Measurements from ENCODE around the gene ZNF700.
"Not testable (repeated sequence)": the region's sequence is repeated elsewhere in the genome, so short reads cannot be mapped to it uniquely, and the experiment has no call there.

The ZNF700 gene

GRCh38 chr19:11984986-11985385 lies 60.1 kb downstream of the ZNF700 start:
- H3K9me3 ChIP-seq (ENCODE audit: control insufficient read depth in 5 of 5, low read length in 5 of 5) = peaks cover 17 to 27% (median 24%) of the 10 kb centered on the region in 5 donors
- no peaks in the 10 kb centered on the region for H3K27me3 ChIP-seq (ENCODE audit: control insufficient read depth in 5 of 5, insufficient read depth in 4 of 5, low read length in 5 of 5)
- H3K9ac ChIP-seq (ENCODE audit: low read length in 5 of 5) = no peak overlapping the region
- H3K4me1 ChIP-seq (ENCODE audit: control insufficient read depth in 5 of 5, insufficient read depth in 5 of 5, low read length in 5 of 5) = peaks cover 2 to 17% (median 15%) of the 10 kb centered on the region in 5 donors
- H3K4me3 ChIP-seq (ENCODE audit: low read depth in 1 of 5, low read length in 5 of 5) = no peak overlapping the region
- H3K36me3 ChIP-seq (ENCODE audit: control insufficient read depth in 5 of 5, insufficient read depth in 5 of 5, low read length in 5 of 5) = no peaks in the 10 kb centered on the region
- no peak overlapping the region for H3K27ac ChIP-seq (ENCODE audit: low read depth, low read length)

DNA sequence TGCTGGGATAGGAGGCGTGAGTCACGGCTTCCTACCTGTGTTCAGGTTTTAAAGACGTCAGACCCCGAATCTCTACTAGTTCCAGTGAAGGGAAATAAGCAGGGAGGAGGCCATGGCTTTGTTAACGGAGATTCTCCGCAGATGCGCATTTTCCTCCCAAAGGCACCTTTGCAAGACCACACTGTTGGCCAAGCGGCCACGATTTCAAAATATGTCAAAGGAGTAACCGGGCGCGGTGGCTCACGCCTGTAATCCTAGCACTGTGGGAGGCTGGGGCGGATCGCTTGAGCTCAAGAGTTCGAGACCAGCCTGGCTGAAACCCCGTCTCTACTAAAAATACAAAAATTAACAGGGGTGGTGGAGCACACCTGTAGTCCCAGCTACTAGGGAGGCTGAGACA lies 61.8 kb downstream of the ZNF700 start:
- peaks cover 2 to 17% (median 15%) of the 10 kb centered on the region in 5 donors for H3K4me1 ChIP-seq (ENCODE audit: control insufficient read depth in 5 of 5, insufficient read depth in 5 of 5, low read length in 5 of 5)
- peaks cover 2 to 10% (median 7%) of the 10 kb centered on the region in 5 donors for H3K9me3 ChIP-seq (ENCODE audit: control insufficient read depth in 5 of 5, low read length in 5 of 5)
- H3K9ac ChIP-seq (ENCODE audit: low read length in 5 of 5) = no peak overlapping the region
- H3K27me3 ChIP-seq (ENCODE audit: control insufficient read depth in 5 of 5, insufficient read depth in 4 of 5, low read length in 5 of 5) = no peaks in the 10 kb centered on the region
- no peak overlapping the region for H3K4me3 ChIP-seq (ENCODE audit: low read depth in 1 of 5, low read length in 5 of 5)
- H3K36me3 ChIP-seq (ENCODE audit: control insufficient read depth in 5 of 5, insufficient read depth in 5 of 5, low read length in 5 of 5) = peaks cover 0 to 4% (median 0%) of the 10 kb centered on the region in 5 donors
- no peak overlapping the region for H3K27ac ChIP-seq (ENCODE audit: low read depth, low read length)

- Histone ChIP-seq H3K4me1 (ENCODE audit: control insufficient read depth in 5 of 5, insufficient read depth in 5 of 5, low read length in 5 of 5) (peaks cover 2 to 17% (median 15%) of the 10 kb centered on the region in 5 donors), H3K27ac (ENCODE audit: low read depth, low read length) (peak overlapping the region; percentile 79), H3K4me3 (ENCODE audit: low read depth in 1 of 5, low read length in 5 of 5) (peak overlapping the region; percentile 58 to 93 (median 90)), H3K9ac (ENCODE audit: low read length in 5 of 5) (peak overlapping the region; percentile 38 to 93 (median 82)), H3K27me3 (ENCODE audit: control insufficient read depth in 5 of 5, insufficient read depth in 4 of 5, low read length in 5 of 5) (no peaks in the 10 kb centered on the region), H3K36me3 (ENCODE audit: control insufficient read depth in 5 of 5, insufficient read depth in 5 of 5, low read length in 5 of 5) (peaks cover 0 to 4% (median 0%) of the 10 kb centered on the region in 5 donors), H3K9me3 (ENCODE audit: control insufficient read depth in 5 of 5, low read length in 5 of 5) (peaks cover 0 to 3% (median under 1%) of the 10 kb centered on the region in 5 donors)
Observed at GRCh38 chr19:11987405-11988281, 62.7 kb downstream of the ZNF700 start.

DNA sequence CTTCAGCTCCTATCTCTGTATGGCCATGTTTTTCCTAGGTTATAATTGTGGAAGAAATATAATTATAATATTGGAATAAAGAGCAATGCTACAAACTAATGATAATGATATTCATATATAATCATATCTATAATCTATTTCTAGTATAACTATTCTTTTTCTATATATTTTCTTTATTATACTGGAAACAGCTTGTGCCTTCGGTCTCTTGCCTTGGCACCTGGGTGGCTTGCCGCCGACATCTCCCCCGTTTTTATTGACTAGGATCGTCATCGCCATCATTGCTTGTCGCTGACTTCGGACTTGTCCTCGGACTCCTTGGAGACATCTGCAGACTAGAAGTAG lies 64.2 kb downstream of the ZNF700 start:
- H3K4me1 ChIP-seq (ENCODE audit: control insufficient read depth in 5 of 5, insufficient read depth in 5 of 5, low read length in 5 of 5) = peaks cover 0 to 17% (median 15%) of the 10 kb centered on the region in 5 donors
- H3K27me3 ChIP-seq (ENCODE audit: control insufficient read depth in 5 of 5, insufficient read depth in 4 of 5, low read length in 5 of 5) = no peaks in the 10 kb centered on the region
- H3K9ac ChIP-seq (ENCODE audit: low read length in 5 of 5) = peak overlapping the region in 1 of 5 donors; percentile 93
- H3K4me3 ChIP-seq (ENCODE audit: low read depth in 1 of 5, low read length in 5 of 5) = peak overlapping the region in 3 of 5 donors; percentile 90 to 93 (median 92)
- peaks cover 0 to 4% (median 0%) of the 10 kb centered on the region in 5 donors for H3K36me3 ChIP-seq (ENCODE audit: control insufficient read depth in 5 of 5, insufficient read depth in 5 of 5, low read length in 5 of 5)
- H3K9me3 ChIP-seq (ENCODE audit: control insufficient read depth in 5 of 5, low read length in 5 of 5) = no peaks in the 10 kb centered on the region
- peak overlapping the region; percentile 79 for H3K27ac ChIP-seq (ENCODE audit: low read depth, low read length)

DNA sequence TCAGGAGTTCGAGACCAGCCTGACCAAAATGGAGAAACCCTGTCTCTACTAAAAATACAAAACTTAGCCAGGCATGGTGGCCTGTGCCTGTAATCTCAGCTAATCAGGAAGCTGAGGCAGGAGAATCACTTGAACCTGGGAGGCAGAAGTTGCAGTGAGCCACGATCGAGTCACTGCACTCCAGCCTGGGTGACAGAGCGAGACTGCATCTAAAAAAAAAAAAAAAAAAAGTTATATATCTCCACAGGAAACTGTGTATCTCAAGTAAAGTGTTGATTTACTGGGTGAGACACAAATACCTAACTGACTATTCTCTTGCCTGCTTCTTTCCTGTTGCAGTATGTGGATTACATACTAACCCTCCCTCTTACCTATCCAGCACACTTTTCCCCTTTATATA lies 67.0 kb downstream of the ZNF700 start:
- not testable (repeated sequence) for H3K36me3 ChIP-seq (ENCODE audit: control insufficient read depth in 5 of 5, insufficient read depth in 5 of 5, low read length in 5 of 5); H3K27ac ChIP-seq (ENCODE audit: low read depth, low read length); H3K4me3 ChIP-seq (ENCODE audit: low read depth in 1 of 5, low read length in 5 of 5); H3K9ac ChIP-seq (ENCODE audit: low read length in 5 of 5); H3K27me3 ChIP-seq (ENCODE audit: control insufficient read depth in 5 of 5, insufficient read depth in 4 of 5, low read length in 5 of 5); H3K9me3 ChIP-seq (ENCODE audit: control insufficient read depth in 5 of 5, low read length in 5 of 5)
- peaks cover 0 to 17% (median 15%) of the 10 kb centered on the region in 5 donors for H3K4me1 ChIP-seq (ENCODE audit: control insufficient read depth in 5 of 5, insufficient read depth in 5 of 5, low read length in 5 of 5)

GRCh38 chr19:11995174-11995573 lies 70.3 kb downstream of the ZNF700 start:
- Histone ChIP-seq H3K4me1 (ENCODE audit: control insufficient read depth in 5 of 5, insufficient read depth in 5 of 5, low read length in 5 of 5) (no peaks in the 10 kb centered on the region), H3K27me3 (ENCODE audit: control insufficient read depth in 5 of 5, insufficient read depth in 4 of 5, low read length in 5 of 5) (no peaks in the 10 kb centered on the region), H3K9me3 (ENCODE audit: control insufficient read depth in 5 of 5, low read length in 5 of 5) (no peaks in the 10 kb centered on the region), H3K36me3 (ENCODE audit: control insufficient read depth in 5 of 5, insufficient read depth in 5 of 5, low read length in 5 of 5) (peaks cover 0 to 3% (median 0%) of the 10 kb centered on the region in 5 donors), H3K9ac (ENCODE audit: low read length in 5 of 5) (no peak overlapping the region), H3K27ac (ENCODE audit: low read depth, low read length) (no peak overlapping the region), H3K4me3 (ENCODE audit: low read depth in 1 of 5, low read length in 5 of 5) (no peak overlapping the region)

Measured in subcutaneous abdominal adipose tissue (tissue), 5 donors.